Endodermal cell (in vitro differentiated cells): Measurements from ENCODE around the gene RIMBP2. TPM values are rescaled to one million over a fixed set of nuclear protein-coding genes. Genes with fewer than 3 reads are reported as not detected.

Experiments used
- DNase-seq: peaks from one replicate; pipeline ENCODE4 v3.0.0-alpha.2; 2017
- H3K27ac ChIP-seq: 2 replicates; pipeline ENCODE4 v1.5.1; 2013; ENCODE audit warnings: mild to moderate bottlenecking, low read depth, low read length, moderate library complexity
- H3K27me3 ChIP-seq: 2 replicates; pipeline ENCODE4 v1.6.1; 2013; ENCODE audit warnings: mild to moderate bottlenecking, low read length, moderate library complexity; ENCODE audit not compliant: insufficient read depth, control insufficient read depth, poor library complexity, severe bottlenecking
- H3K36me3 ChIP-seq: 2 replicates; pipeline ENCODE4 v1.7.0; 2013; ENCODE audit warnings: mild to moderate bottlenecking, low read length, moderate library complexity; ENCODE audit not compliant: control insufficient read depth, insufficient read depth
- H3K4me1 ChIP-seq: one replicate; pipeline ENCODE4 v1.7.0; 2013; ENCODE audit warnings: low read length; ENCODE audit not compliant: control insufficient read depth, insufficient read depth
- H3K4me3 ChIP-seq: 2 replicates; pipeline ENCODE4 v1.5.1; 2013; ENCODE audit warnings: mild to moderate bottlenecking, low read length, moderate library complexity
- H3K9ac ChIP-seq: 2 replicates; pipeline ENCODE4 v1.6.1; 2013; ENCODE audit warnings: mild to moderate bottlenecking, low read length, moderate library complexity; ENCODE audit not compliant: poor library complexity, severe bottlenecking; ENCODE audit errors: extremely low read depth
- H3K9me3 ChIP-seq: 2 replicates; pipeline ENCODE4 v1.6.1; 2013; ENCODE audit warnings: mild to moderate bottlenecking, low read length, moderate library complexity; ENCODE audit not compliant: control insufficient read depth
- H3K27ac Mint-ChIP-seq: 2 replicates; pipeline ENCODE4 v1.8.0; 2020; ENCODE audit warnings: mixed read lengths
- H3K27me3 Mint-ChIP-seq: 2 replicates; pipeline ENCODE4 v1.8.0; 2021; ENCODE audit warnings: mild to moderate bottlenecking, mixed read lengths; ENCODE audit not compliant: insufficient read depth
- H3K36me3 Mint-ChIP-seq: 2 replicates; pipeline ENCODE4 v1.8.0; 2020; ENCODE audit warnings: low read depth, mixed read lengths
- H3K4me1 Mint-ChIP-seq: 2 replicates; pipeline ENCODE4 v1.8.0; 2020; ENCODE audit warnings: mixed read lengths
- H3K4me3 Mint-ChIP-seq: 2 replicates; pipeline ENCODE4 v1.8.0; 2020; ENCODE audit warnings: mild to moderate bottlenecking, moderate library complexity, mixed read lengths
- H3K9me3 Mint-ChIP-seq: 2 replicates; pipeline ENCODE4 v1.8.0; 2020; ENCODE audit warnings: mild to moderate bottlenecking, mixed read lengths
- CTCF ChIP-seq: fragments of 200-600 bp; sonication (generic); conservative IDR thresholded peaks from 2 replicates; pipeline ENCODE4 v1.5.0; 2021; ENCODE audit warnings: antibody characterized with exemption, mild to moderate bottlenecking
- WGBS, 2 experiments: methylation state at CpG; one replicate each; pipeline versions ENCODE4 v1.1.5 to v1.1.7; 2013; ENCODE audit warnings: missing lambda C conversion rate in 2 of 2, mixed read lengths in 1 of 2; ENCODE audit not compliant: insufficient coverage in 1 of 2, insufficient read length in 1 of 2; 5-methylcytosine and 5-hydroxymethylcytosine counted together
- total RNA-seq, 2 donors: library from RNA; stranded (reverse); fragmentation: NEBNext Ultra II Directional in 1 of 2; extraction: Animal tissue kit (Norgen Biotek cat#: 25700) in 1 of 2; gene quantifications; 2 replicates in 1 of 2; 3 replicates in 1 of 2; pipeline ENCODE4 v1.2.1, GENCODE V29; 2021

Gene RIMBP2
- total RNA-seq, 2 donors from 2014 or later = 0.13 to 3.4 TPM

- Mint-ChIP-seq H3K9me3 (peaks cover 4% of the 10 kb centered on the region), H3K4me3 (no peak overlapping the region), H3K27ac (no peak overlapping the region), H3K27me3 (peaks cover 3% of the 10 kb centered on the region), H3K36me3 (no peaks in the 10 kb centered on the region), H3K4me1 (peaks cover 7% of the 10 kb centered on the region)
- no peak for DNase-seq
- no peak overlapping the region for H3K27ac ChIP-seq
- WGBS, 2 experiments = 94 to 100% methylated on average over 2 to 3 of the region's 4 CpGs
- no peaks in the 10 kb centered on the region for H3K4me1 ChIP-seq
- no peaks in the 10 kb centered on the region for H3K9me3 ChIP-seq
- no peaks in the 10 kb centered on the region for H3K36me3 ChIP-seq
- H3K9ac ChIP-seq = no peak overlapping the region
- H3K4me3 ChIP-seq = no peak overlapping the region
- no peak for TF ChIP-seq CTCF
- no peaks in the 10 kb centered on the region for H3K27me3 ChIP-seq
Observed at GRCh38 chr12:130745921-130746320, 29.8 kb upstream of the RIMBP2 start.

- Mint-ChIP-seq H3K4me1 (peaks cover 4% of the 10 kb centered on the region), H3K4me3 (no peak overlapping the region), H3K9me3 (peaks cover 12% of the 10 kb centered on the region), H3K27me3 (peaks cover 3% of the 10 kb centered on the region), H3K36me3 (no peaks in the 10 kb centered on the region), H3K27ac (no peak overlapping the region)
- no peaks in the 10 kb centered on the region for H3K27me3 ChIP-seq
- WGBS, 2 experiments = 77 to 82% methylated on average over 5 of the region's 5 CpGs
- no peak overlapping the region for H3K27ac ChIP-seq
- H3K4me1 ChIP-seq = no peaks in the 10 kb centered on the region
- peak; percentile 29 for DNase-seq
- H3K36me3 ChIP-seq = no peaks in the 10 kb centered on the region
- H3K9ac ChIP-seq = no peak overlapping the region
- H3K4me3 ChIP-seq = no peak overlapping the region
- H3K9me3 ChIP-seq = no peaks in the 10 kb centered on the region
- TF ChIP-seq CTCF = no peak
Observed at GRCh38 chr12:130744274-130744673, 28.2 kb upstream of the RIMBP2 start.

GRCh38 chr12:130743606-130744005 lies 27.5 kb upstream of the RIMBP2 start:
- Mint-ChIP-seq H3K9me3 (peaks cover 17% of the 10 kb centered on the region), H3K4me1 (peaks cover 4% of the 10 kb centered on the region), H3K27ac (no peak overlapping the region), H3K4me3 (no peak overlapping the region), H3K36me3 (no peaks in the 10 kb centered on the region), H3K27me3 (peaks cover 3% of the 10 kb centered on the region)
- H3K9ac ChIP-seq = no peak overlapping the region
- H3K4me3 ChIP-seq = no peak overlapping the region
- TF ChIP-seq CTCF = no peak
- 90 to 100% methylated on average over 4 to 5 of the region's 5 CpGs for WGBS, 2 experiments
- no peaks in the 10 kb centered on the region for H3K27me3 ChIP-seq
- peaks cover 2% of the 10 kb centered on the region for H3K9me3 ChIP-seq
- H3K36me3 ChIP-seq = no peaks in the 10 kb centered on the region
- no peak overlapping the region for H3K27ac ChIP-seq
- H3K4me1 ChIP-seq = no peaks in the 10 kb centered on the region
- DNase-seq = no peak
